GM12872 (cell line): ENCODE results near the gene ANKHD1.

Source experiments
- TF ChIP-seq, protein P1 (sequence below): IDR thresholded peaks from 3 replicates; pipeline ENCODE4 v1.5.1; 2011; ENCODE audit warnings: low read depth, mild to moderate bottlenecking, low read length, moderate library complexity; ENCODE audit not compliant: insufficient read depth

ANKHD1 gene

DNA sequence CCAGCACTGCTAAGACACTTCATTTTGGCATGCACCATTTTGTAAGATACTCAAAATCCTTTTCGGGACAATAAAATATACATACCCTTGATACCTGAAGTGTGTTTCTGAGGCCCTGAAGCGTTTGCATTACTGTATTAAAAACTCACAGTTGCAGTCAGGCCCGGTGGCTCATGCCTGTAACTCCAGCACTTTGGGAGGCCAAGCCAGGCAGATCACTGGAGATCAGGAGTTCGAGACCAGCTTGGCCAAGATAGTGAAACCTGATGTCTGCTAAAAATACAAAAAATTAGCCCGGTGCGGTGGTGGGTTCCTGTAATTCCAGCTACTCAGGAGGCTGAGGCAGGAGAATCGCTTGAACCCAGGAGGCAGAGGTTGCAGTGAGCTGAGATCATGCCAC is 143.4 kb downstream of the ANKHD1 start:
- TF ChIP-seq, protein P1, sequence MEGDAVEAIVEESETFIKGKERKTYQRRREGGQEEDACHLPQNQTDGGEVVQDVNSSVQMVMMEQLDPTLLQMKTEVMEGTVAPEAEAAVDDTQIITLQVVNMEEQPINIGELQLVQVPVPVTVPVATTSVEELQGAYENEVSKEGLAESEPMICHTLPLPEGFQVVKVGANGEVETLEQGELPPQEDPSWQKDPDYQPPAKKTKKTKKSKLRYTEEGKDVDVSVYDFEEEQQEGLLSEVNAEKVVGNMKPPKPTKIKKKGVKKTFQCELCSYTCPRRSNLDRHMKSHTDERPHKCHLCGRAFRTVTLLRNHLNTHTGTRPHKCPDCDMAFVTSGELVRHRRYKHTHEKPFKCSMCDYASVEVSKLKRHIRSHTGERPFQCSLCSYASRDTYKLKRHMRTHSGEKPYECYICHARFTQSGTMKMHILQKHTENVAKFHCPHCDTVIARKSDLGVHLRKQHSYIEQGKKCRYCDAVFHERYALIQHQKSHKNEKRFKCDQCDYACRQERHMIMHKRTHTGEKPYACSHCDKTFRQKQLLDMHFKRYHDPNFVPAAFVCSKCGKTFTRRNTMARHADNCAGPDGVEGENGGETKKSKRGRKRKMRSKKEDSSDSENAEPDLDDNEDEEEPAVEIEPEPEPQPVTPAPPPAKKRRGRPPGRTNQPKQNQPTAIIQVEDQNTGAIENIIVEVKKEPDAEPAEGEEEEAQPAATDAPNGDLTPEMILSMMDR = no peak

DNA sequence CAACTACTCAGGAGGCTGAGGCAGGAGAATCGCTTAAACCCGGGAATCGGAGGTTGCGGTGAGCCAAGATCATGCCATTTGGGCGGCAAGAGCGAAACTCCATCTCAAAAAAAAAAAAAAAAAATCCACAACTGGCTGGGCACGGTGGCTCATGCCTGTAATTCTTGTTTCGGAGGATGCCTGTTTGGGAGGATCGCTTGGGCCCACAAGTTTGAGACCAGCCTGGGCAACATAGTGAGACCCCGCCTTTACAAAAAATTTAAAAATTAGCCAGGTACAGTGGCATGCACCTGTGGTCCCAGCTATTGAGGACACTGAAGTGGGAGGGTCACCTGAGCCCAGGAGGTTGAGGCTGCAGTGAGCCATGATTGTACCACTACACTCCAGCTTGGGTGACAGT is 144.0 kb downstream of the ANKHD1 start:
- TF ChIP-seq, protein P1 = no peak

DNA sequence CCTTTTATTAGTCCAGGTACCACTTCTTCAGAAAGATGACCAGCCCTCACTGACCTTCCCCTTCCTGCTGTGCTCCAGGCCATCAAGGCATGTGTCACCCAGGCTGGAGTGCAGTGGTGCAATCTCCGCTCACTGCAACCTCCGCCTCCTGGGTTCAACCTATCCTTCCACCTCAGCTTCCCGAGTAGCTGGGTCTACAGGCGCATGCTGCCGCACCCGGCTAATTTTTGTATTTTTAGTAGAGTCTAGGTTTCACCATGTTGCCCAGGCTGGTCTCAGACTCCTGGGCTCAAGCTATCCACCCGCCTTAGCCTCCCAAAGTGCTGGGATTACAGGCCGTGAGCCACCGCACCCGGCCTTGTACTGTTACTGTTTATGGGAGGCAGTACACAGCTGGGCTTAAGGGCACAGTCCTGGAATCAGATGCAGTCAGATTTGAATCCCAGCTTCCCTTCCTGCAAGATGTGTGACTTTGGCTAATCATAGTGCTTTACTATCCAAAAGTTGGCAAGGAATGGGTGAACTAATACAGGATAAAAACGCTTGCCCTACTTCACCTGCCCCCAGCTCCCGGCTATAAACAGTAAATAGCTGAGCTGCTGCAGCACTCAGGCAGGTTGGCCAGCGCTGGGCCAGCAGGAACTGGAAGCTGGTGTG is 145.3 kb downstream of the ANKHD1 start:
- TF ChIP-seq, protein P1 = no peak

DNA sequence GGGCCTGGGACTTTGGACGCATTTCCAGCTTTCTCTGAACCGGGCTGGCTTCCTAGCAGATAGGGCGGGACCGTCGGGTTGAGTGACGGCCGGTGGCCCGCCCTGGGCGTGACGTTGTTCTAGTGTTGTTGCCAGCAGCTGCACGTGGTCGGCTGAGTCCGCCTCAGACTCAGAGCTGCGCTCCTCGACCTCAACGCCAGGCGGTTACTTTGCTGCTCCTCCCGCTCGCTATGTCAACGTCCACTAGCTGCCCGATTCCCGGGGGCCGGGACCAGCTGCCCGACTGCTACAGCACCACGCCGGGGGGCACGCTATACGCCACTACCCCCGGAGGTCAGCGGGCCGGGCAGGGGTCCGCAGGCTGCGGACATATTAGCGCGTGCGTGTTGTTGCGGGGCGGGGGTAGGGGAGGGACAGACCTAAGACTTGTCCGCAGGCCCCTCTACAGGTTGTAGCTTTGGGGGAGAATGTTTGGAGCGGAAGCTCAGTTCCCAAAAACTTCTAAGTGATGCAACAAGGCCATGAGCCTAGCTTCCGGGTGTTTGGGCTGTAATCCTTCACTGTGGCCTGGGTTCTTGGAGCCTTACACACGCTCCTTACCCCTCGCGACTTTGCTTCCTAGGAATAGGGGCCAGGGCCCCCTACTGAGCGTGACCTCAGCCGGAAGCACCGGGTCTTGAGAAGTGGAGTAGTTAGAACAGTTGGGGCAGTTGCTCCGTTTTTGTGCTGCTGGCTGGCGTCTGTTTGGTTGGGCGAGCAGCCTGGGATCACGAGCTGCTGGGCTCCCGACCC is 146.1 kb downstream of the ANKHD1 start, which contains the start of gene EIF4EBP3:
EIF4EBP3 (plus strand) TSS at position 155 of the 792 bp plus-strand sequence; CDS start at position 231, 76 bp downstream.
- TF ChIP-seq, protein P1 = peak; percentile 69

DNA sequence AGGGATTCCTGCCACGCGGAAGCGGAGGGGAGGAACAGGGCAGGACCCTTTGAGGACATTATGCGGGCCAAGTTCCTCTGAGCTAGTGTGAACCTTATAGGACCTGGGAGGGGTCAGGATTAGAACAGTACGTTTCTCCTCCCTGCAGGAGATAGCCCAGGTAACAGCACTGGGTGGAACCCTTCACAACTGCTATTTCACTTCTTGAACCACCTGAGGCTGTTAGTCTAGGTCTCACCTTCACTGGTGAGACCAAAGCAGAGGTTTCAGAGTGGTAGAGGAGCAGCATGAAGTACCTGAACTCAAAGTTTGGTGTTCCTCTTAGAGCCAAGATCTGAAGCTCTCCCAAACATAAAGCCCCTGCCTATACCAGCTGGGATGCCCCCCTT is 146.7 kb downstream of the ANKHD1 start:
- TF ChIP-seq, protein P1 = no peak

DNA sequence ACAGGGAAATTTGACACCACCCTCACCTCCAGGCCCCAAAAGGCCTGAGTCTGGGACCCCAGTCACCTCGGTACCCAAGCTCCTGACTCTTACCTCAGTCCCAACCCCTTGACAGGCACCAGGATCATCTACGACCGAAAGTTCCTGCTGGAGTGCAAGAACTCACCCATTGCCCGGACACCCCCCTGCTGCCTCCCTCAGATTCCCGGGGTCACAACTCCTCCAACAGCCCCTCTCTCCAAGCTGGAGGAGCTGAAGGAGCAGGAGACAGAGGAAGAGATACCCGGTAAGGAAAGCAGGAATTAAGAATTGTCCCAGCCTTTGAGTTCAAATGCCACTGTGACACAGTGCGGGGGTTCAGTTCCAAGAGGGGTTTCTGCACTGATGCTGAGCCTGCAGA is 147.2 kb downstream of the ANKHD1 start:
- TF ChIP-seq, protein P1 = no peak

DNA sequence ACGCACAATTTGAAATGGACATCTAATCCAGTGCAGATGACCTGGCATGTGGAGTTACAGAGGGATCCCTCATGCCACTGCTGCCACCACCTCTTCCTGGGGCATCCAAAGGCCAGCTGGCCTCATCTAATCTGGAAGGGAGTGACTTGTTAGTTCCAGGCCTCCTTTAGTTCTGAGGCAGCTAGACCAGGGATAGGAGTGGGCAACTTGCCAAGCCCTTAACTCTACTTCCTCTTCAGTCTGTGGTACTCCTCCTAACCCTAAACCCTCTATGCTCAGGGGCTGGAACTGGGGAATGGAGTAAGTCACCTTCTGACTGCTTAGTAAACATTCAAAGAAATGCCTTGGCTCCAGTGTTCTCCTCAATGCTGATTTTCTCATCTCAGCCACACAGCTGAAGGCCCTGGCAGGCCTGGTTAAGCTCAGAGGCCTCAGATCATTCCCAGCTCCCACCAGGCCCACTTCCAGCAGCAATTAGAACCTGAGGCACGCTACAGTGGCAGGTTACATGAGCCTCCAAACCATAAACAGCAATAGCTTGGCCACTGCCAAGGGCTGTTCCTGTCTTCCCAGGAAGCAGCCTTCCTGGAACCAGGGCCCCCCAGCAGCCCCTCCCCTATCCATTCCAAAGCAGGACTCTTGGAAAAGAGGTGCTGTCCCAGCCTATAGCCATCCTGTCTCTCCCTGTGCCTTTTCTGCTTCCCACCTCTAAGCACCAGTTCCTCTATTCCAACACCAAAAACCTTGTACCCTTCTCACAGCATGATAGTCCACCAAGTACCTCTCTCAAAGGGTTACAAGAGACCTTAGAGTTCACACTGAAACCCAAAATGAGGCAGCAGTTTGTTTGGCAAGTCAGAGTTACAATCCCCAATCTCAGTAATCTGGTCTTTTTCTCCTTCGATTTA is 147.9 kb downstream of the ANKHD1 start:
- TF ChIP-seq, protein P1 = no peak
